ENCODE results near the gene THSD7A.

THSD7A gene

GRCh38 chr7:11332186-11332864, 499.7 kb downstream of the THSD7A start:
- no peak for DNase-seq
- H3K9me2 ChIP-seq (replicated peaks; ENCODE audit: insufficient read depth, low read length): no peaks in the 10 kb centered on the region
- H3K4me1 ChIP-seq (ENCODE audit: low read length): no peaks in the 10 kb centered on the region
- no peaks in the 10 kb centered on the region for H3K79me2 ChIP-seq (ENCODE audit: low read length)
- no peaks in the 10 kb centered on the region for H3K36me3 ChIP-seq (replicated peaks; ENCODE audit: insufficient read depth, low read length)
- H3K9me3 ChIP-seq (replicated peaks; ENCODE audit: insufficient read depth, low read length): no peaks in the 10 kb centered on the region
- no peaks in the 10 kb centered on the region for H3F3A ChIP-seq (ENCODE audit: insufficient read depth, low read length)
- no peak overlapping the region for H3K9ac ChIP-seq (ENCODE audit: low read length)
- H3K4me2 ChIP-seq (ENCODE audit: low read depth, low read length): no peak overlapping the region
- no peak overlapping the region for H3K27ac ChIP-seq (ENCODE audit: low read length)
- H3K27me3 ChIP-seq (replicated peaks; ENCODE audit: insufficient read depth, low read length): no peaks in the 10 kb centered on the region
- TF ChIP-seq, protein P1, sequence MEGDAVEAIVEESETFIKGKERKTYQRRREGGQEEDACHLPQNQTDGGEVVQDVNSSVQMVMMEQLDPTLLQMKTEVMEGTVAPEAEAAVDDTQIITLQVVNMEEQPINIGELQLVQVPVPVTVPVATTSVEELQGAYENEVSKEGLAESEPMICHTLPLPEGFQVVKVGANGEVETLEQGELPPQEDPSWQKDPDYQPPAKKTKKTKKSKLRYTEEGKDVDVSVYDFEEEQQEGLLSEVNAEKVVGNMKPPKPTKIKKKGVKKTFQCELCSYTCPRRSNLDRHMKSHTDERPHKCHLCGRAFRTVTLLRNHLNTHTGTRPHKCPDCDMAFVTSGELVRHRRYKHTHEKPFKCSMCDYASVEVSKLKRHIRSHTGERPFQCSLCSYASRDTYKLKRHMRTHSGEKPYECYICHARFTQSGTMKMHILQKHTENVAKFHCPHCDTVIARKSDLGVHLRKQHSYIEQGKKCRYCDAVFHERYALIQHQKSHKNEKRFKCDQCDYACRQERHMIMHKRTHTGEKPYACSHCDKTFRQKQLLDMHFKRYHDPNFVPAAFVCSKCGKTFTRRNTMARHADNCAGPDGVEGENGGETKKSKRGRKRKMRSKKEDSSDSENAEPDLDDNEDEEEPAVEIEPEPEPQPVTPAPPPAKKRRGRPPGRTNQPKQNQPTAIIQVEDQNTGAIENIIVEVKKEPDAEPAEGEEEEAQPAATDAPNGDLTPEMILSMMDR (IDR thresholded peaks at IDR 0.05; ENCODE audit: low read length): no peak
- TF ChIP-seq EZH2 (optimal IDR thresholded peaks at IDR 0.05; ENCODE audit: low read depth, low read length) (no peak), EZH2phosphoT487 (IDR thresholded peaks at IDR 0.05; ENCODE audit: low read length) (no peak)
- no peaks in the 10 kb centered on the region for H4K20me1 ChIP-seq (ENCODE audit: insufficient read depth, low read length)
- H2AFZ ChIP-seq (ENCODE audit: low read length): no peak overlapping the region
- H3K4me3 ChIP-seq (ENCODE audit: low read length): no peak overlapping the region

- Histone ChIP-seq H3K27ac (ENCODE audit: low read length) (no peak overlapping the region), H3K79me2 (ENCODE audit: low read length) (no peaks in the 10 kb centered on the region), H3K27me3 (replicated peaks; ENCODE audit: insufficient read depth, low read length) (no peaks in the 10 kb centered on the region), H3K9me2 (replicated peaks; ENCODE audit: insufficient read depth, low read length) (no peaks in the 10 kb centered on the region), H3K36me3 (replicated peaks; ENCODE audit: insufficient read depth, low read length) (no peaks in the 10 kb centered on the region), H3K4me2 (ENCODE audit: low read depth, low read length) (no peak overlapping the region), H3K4me3 (ENCODE audit: low read length) (no peak overlapping the region), H4K20me1 (ENCODE audit: insufficient read depth, low read length) (no peaks in the 10 kb centered on the region), H2AFZ (ENCODE audit: low read length) (no peak overlapping the region), H3K9ac (ENCODE audit: low read length) (no peak overlapping the region), H3K9me3 (replicated peaks; ENCODE audit: insufficient read depth, low read length) (no peaks in the 10 kb centered on the region), H3K4me1 (ENCODE audit: low read length) (no peaks in the 10 kb centered on the region), H3F3A (ENCODE audit: insufficient read depth, low read length) (no peaks in the 10 kb centered on the region)
- no peak for DNase-seq
- no peak for TF ChIP-seq EZH2phosphoT487 (IDR thresholded peaks at IDR 0.05; ENCODE audit: low read length)
- TF ChIP-seq, protein P1 (IDR thresholded peaks at IDR 0.05; ENCODE audit: low read length): no peak
- no peak for TF ChIP-seq EZH2 (optimal IDR thresholded peaks at IDR 0.05; ENCODE audit: low read depth, low read length)
Observed at GRCh38 chr7:11331128-11332102, 500.6 kb downstream of the THSD7A start.

- H3K4me1 ChIP-seq (ENCODE audit: low read length): no peaks in the 10 kb centered on the region
- no peak for TF ChIP-seq EZH2phosphoT487 (IDR thresholded peaks at IDR 0.05; ENCODE audit: low read length)
- TF ChIP-seq EZH2 (optimal IDR thresholded peaks at IDR 0.05; ENCODE audit: low read depth, low read length): no peak
- TF ChIP-seq, protein P1 (IDR thresholded peaks at IDR 0.05; ENCODE audit: low read length): no peak
- H2AFZ ChIP-seq (ENCODE audit: low read length): no peak overlapping the region
- no peaks in the 10 kb centered on the region for H3K36me3 ChIP-seq (replicated peaks; ENCODE audit: insufficient read depth, low read length)
- DNase-seq: no peak
- no peaks in the 10 kb centered on the region for H3K9me2 ChIP-seq (replicated peaks; ENCODE audit: insufficient read depth, low read length)
- H3F3A ChIP-seq (ENCODE audit: insufficient read depth, low read length): no peaks in the 10 kb centered on the region
- H3K79me2 ChIP-seq (ENCODE audit: low read length): no peaks in the 10 kb centered on the region
- no peak overlapping the region for H3K4me3 ChIP-seq (ENCODE audit: low read length)
- no peaks in the 10 kb centered on the region for H4K20me1 ChIP-seq (ENCODE audit: insufficient read depth, low read length)
- no peak overlapping the region for H3K9ac ChIP-seq (ENCODE audit: low read length)
- no peak overlapping the region for H3K27ac ChIP-seq (ENCODE audit: low read length)
- H3K27me3 ChIP-seq (replicated peaks; ENCODE audit: insufficient read depth, low read length): no peaks in the 10 kb centered on the region
- H3K4me2 ChIP-seq (ENCODE audit: low read depth, low read length): no peak overlapping the region
- H3K9me3 ChIP-seq (replicated peaks; ENCODE audit: insufficient read depth, low read length): no peaks in the 10 kb centered on the region
Observed at GRCh38 chr7:11330717-11331116, 501.3 kb downstream of the THSD7A start.
